ENCODE results near the gene BUD23. TPM values are rescaled to one million over a fixed set of nuclear protein-coding genes. Genes with fewer than 3 reads are reported as not detected.

The BUD23 gene
- total and polyA plus RNA-seq, 9 of the 15 experiments (the other 6 are each of a cell fraction or from before 2014, with no cell fraction given), result 79.5 to 270 (median 150) TPM

- TF ChIP-seq HINFP (tag; conservative IDR thresholded peaks at IDR 0.05; ENCODE audit: low read depth) (no peak), ZKSCAN3 (CRISPR knock-in tag; IDR thresholded peaks at IDR 0.05) (no peak), CBFB (CRISPR knock-in tag; IDR thresholded peaks at IDR 0.05) (peak; percentile 14; the same call in 1 of the 2 replicates), MXI1 (IDR thresholded peaks at IDR 0.05; ENCODE audit: low read depth, low read length) (peak; percentile 94), SIX5 (IDR thresholded peaks at IDR 0.05; ENCODE audit: borderline replicate concordance in 1 of 2, insufficient read depth in 1 of 2, low read depth in 1 of 2, low read length in 2 of 2) (peak; percentile 24 to 30; a peak in 2 of 4 replicates), CEBPB (tag; IDR thresholded peaks at IDR 0.05) (no peak), FOXK1 (CRISPR knock-in tag; IDR thresholded peaks at IDR 0.05; ENCODE audit: borderline replicate concordance) (no peak), PYGO2 (tag; IDR thresholded peaks at IDR 0.05) (no peak), TRIM24 (IDR thresholded peaks at IDR 0.05) (peak in 1 of 2 experiments; percentile 11; a peak in 1 of 4 replicates), U2AF2 (optimal IDR thresholded peaks at IDR 0.05; ENCODE audit: low read depth, low read length) (no peak), MCM5 (IDR thresholded peaks at IDR 0.05; ENCODE audit: low read depth) (no peak), E4F1 (CRISPR knock-in tag; IDR thresholded peaks at IDR 0.05; ENCODE audit: borderline replicate concordance) (no peak), CC2D1A (IDR thresholded peaks at IDR 0.05) (no peak), HDAC6 (IDR thresholded peaks at IDR 0.05; ENCODE audit: low read depth, low read length) (no peak), NR4A1 (CRISPR knock-in tag; IDR thresholded peaks at IDR 0.05) (no peak), NR4A1 (tag; IDR thresholded peaks at IDR 0.05) (no peak), ZNF431 (CRISPR knock-in tag; IDR thresholded peaks at IDR 0.05) (no peak), YBX1 (IDR thresholded peaks at IDR 0.05) (no peak), CBX5 (IDR thresholded peaks at IDR 0.05; ENCODE audit: borderline replicate concordance, low read depth) (no peak), POLR2AphosphoS5 (IDR thresholded peaks at IDR 0.05; ENCODE audit: control insufficient read depth, insufficient read depth, low read depth, low read length) (peak; percentile 87), ADNP (tag; IDR thresholded peaks at IDR 0.05) (no peak), TFAP4 (CRISPR knock-in tag; IDR thresholded peaks at IDR 0.05; ENCODE audit: borderline replicate concordance) (peak; percentile 81), ZC3H11A (IDR thresholded peaks at IDR 0.05; ENCODE audit: low read depth, low read length) (no peak), CBX2 (IDR thresholded peaks at IDR 0.05; ENCODE audit: insufficient read depth, low read length, poor library complexity, severe bottlenecking) (no peak)
These were observed at the start of gene BUD23, which contains the start of gene DNAJC30 (continued) for GRCh38 chr7:73683056-73683787.
